Hepatocyte (in vitro differentiated cells): Measurements from ENCODE around the gene MINDY2. TPM values are rescaled to one million over a fixed set of nuclear protein-coding genes. Genes with fewer than 3 reads are reported as not detected.

Experiments
- DNase-seq: peaks from one replicate; pipeline ENCODE4 v3.0.0-alpha.2; 2016; ENCODE audit warnings: low spot score
- H2AFZ ChIP-seq: fragments of 200-600 bp; sonication (generic); 2 replicates; pipeline ENCODE4 v1.6.0; 2016; ENCODE audit warnings: antibody characterized with exemption, mild to moderate bottlenecking
- H3K27ac ChIP-seq: fragments of 200-600 bp; sonication (generic); 2 replicates; pipeline ENCODE4 v1.5.1; 2016; ENCODE audit warnings: mild to moderate bottlenecking
- H3K27me3 ChIP-seq: fragments of 200-600 bp; sonication (generic); 2 replicates; pipeline ENCODE4 v1.6.1; 2016
- H3K36me3 ChIP-seq: fragments of 200-600 bp; sonication (generic); replicated peaks from 2 replicates; pipeline ENCODE4 v1.5.1; 2016; ENCODE audit warnings: low read depth; ENCODE audit not compliant: insufficient read depth
- H3K4me1 ChIP-seq: fragments of 200-600 bp; sonication (generic); 2 replicates; pipeline ENCODE4 v1.5.1; 2016; ENCODE audit warnings: mild to moderate bottlenecking, moderate library complexity; ENCODE audit not compliant: insufficient read depth
- H3K4me2 ChIP-seq: fragments of 200-600 bp; sonication (generic); 2 replicates; pipeline ENCODE4 v1.6.0; 2016
- H3K4me3 ChIP-seq: fragments of 200-600 bp; sonication (generic); 2 replicates; pipeline ENCODE4 v1.5.1; 2016; ENCODE audit warnings: mild to moderate bottlenecking
- H3K79me2 ChIP-seq: fragments of 200-600 bp; sonication (generic); 2 replicates; pipeline ENCODE4 v1.6.0; 2017; ENCODE audit warnings: mild to moderate bottlenecking
- H3K9me2 ChIP-seq: fragments of 200-600 bp; sonication (generic); replicated peaks from 2 replicates; pipeline ENCODE4 v1.6.0; 2017; ENCODE audit warnings: mild to moderate bottlenecking; ENCODE audit not compliant: insufficient read depth
- H3K9me3 ChIP-seq: fragments of 200-600 bp; sonication (generic); 2 replicates; pipeline ENCODE4 v1.5.1; 2016; ENCODE audit warnings: low read depth, mild to moderate bottlenecking
- H4K20me1 ChIP-seq: fragments of 200-600 bp; sonication (generic); 2 replicates; pipeline ENCODE4 v1.6.0; 2016; ENCODE audit warnings: mild to moderate bottlenecking; ENCODE audit not compliant: insufficient read depth, poor library complexity, severe bottlenecking
- EZH2 ChIP-seq: fragments of 200-600 bp; sonication (generic); IDR thresholded peaks from 2 replicates; pipeline ENCODE4 v1.6.1; 2016; ENCODE audit warnings: antibody characterized with exemption, mild to moderate bottlenecking, borderline replicate concordance
- EZH2phosphoT487 ChIP-seq: fragments of 200-600 bp; sonication (generic); IDR thresholded peaks from one replicate; pipeline ENCODE4 v1.6.1; 2018; ENCODE audit warnings: antibody characterized with exemption, mild to moderate bottlenecking, low read depth, moderate library complexity; ENCODE audit not compliant: unreplicated experiment, severe bottlenecking
- WGBS: methylation state at CpG from one replicate; pipeline ENCODE4 v1.1.6; 2016; ENCODE audit warnings: low lambda C conversion rate; ENCODE audit errors: missing lambda C conversion rate; 5-methylcytosine and 5-hydroxymethylcytosine counted together
- polyA plus RNA-seq: library from polyadenylated mRNA; unstranded; fragments of >200 nt; fragmentation: Nextera tagmentation; extraction: Ambion mirVana; gene quantifications from 2 replicates; pipeline ENCODE4 v1.2.1, GENCODE V29; 2016
- total RNA-seq: library from RNA; depleted of rRNA; stranded (reverse); fragments of >200 nt; gene quantifications from 2 replicates; pipeline ENCODE4 v1.2.3, GENCODE V29; 2014
- TF ChIP-seq, protein P1 (sequence below): fragments of 200-600 bp; sonication (generic); IDR thresholded peaks from 2 replicates; pipeline ENCODE4 v1.5.1; 2016; ENCODE audit warnings: antibody characterized with exemption, mild to moderate bottlenecking; ENCODE audit not compliant: poor library complexity

The MINDY2 gene
- total and polyA plus RNA-seq, 2 experiments from 2014 or later = 19.3 to 32.3 TPM

DNA sequence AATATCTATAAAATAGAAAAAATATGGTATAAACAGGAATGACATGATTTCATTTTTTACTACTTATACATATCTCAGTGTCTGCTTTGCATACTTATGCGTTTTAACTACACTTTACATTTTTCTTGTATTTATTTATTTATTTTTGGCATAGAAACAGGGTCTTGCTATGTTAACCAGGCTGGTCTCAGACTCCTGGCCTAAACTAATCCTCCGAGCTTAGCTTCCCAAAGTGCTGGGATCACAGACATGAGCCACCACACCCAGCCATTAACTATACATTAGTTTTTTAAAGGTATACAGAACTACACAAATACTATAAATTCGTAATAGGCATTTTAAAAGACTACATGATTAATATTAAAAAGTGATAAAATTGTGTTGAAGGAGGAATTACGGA, 30.7 kb upstream of the MINDY2 start:
- 77% methylated on average over 4 of the region's 4 CpGs for WGBS
- Histone ChIP-seq H3K9me3 (no peaks in the 10 kb centered on the region), H3K27me3 (no peaks in the 10 kb centered on the region), H3K4me2 (no peak overlapping the region), H3K36me3 (peaks cover 3% of the 10 kb centered on the region), H3K79me2 (peaks cover 100% of the 10 kb centered on the region), H3K4me1 (peaks cover 6% of the 10 kb centered on the region), H2AFZ (no peak overlapping the region), H3K9me2 (no peaks in the 10 kb centered on the region), H4K20me1 (peaks cover 88% of the 10 kb centered on the region), H3K27ac (no peak overlapping the region), H3K4me3 (no peak overlapping the region)
- TF ChIP-seq EZH2phosphoT487 (no peak), EZH2 (no peak)
- TF ChIP-seq, protein P1, sequence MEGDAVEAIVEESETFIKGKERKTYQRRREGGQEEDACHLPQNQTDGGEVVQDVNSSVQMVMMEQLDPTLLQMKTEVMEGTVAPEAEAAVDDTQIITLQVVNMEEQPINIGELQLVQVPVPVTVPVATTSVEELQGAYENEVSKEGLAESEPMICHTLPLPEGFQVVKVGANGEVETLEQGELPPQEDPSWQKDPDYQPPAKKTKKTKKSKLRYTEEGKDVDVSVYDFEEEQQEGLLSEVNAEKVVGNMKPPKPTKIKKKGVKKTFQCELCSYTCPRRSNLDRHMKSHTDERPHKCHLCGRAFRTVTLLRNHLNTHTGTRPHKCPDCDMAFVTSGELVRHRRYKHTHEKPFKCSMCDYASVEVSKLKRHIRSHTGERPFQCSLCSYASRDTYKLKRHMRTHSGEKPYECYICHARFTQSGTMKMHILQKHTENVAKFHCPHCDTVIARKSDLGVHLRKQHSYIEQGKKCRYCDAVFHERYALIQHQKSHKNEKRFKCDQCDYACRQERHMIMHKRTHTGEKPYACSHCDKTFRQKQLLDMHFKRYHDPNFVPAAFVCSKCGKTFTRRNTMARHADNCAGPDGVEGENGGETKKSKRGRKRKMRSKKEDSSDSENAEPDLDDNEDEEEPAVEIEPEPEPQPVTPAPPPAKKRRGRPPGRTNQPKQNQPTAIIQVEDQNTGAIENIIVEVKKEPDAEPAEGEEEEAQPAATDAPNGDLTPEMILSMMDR = no peak
- DNase-seq = no peak

DNA sequence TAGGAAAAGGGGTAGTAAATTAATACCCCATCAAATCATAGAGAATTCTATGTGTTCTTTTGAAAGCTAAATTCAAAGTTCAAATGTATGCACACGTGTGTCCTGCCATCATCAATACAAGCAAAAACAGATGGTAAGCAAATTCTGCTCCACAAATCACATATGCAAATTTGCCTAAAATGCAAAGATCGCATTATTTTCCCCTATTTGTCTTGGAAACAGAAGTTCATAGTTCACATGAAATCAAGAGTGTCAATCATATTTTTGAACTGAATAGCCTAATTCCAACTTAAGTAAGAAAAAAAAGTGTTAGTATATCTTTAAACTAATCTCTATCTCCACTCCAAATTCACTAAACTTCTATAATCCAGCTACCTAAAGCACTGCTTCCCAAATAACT, 30.1 kb upstream of the MINDY2 start:
- no peak overlapping the region for H3K27ac ChIP-seq
- no peaks in the 10 kb centered on the region for H3K27me3 ChIP-seq
- H3K4me3 ChIP-seq = no peak overlapping the region
- DNase-seq = no peak
- 82% methylated on average over 2 of the region's 2 CpGs for WGBS
- no peaks in the 10 kb centered on the region for H3K9me2 ChIP-seq
- H3K9me3 ChIP-seq = no peaks in the 10 kb centered on the region
- H3K4me1 ChIP-seq = peaks cover 6% of the 10 kb centered on the region
- no peak overlapping the region for H3K4me2 ChIP-seq
- no peak overlapping the region for H2AFZ ChIP-seq
- H4K20me1 ChIP-seq = peaks cover 87% of the 10 kb centered on the region
- TF ChIP-seq EZH2 (no peak), EZH2phosphoT487 (no peak)
- TF ChIP-seq, protein P1 = no peak
- peaks cover 100% of the 10 kb centered on the region for H3K79me2 ChIP-seq
- H3K36me3 ChIP-seq = peaks cover 3% of the 10 kb centered on the region

DNA sequence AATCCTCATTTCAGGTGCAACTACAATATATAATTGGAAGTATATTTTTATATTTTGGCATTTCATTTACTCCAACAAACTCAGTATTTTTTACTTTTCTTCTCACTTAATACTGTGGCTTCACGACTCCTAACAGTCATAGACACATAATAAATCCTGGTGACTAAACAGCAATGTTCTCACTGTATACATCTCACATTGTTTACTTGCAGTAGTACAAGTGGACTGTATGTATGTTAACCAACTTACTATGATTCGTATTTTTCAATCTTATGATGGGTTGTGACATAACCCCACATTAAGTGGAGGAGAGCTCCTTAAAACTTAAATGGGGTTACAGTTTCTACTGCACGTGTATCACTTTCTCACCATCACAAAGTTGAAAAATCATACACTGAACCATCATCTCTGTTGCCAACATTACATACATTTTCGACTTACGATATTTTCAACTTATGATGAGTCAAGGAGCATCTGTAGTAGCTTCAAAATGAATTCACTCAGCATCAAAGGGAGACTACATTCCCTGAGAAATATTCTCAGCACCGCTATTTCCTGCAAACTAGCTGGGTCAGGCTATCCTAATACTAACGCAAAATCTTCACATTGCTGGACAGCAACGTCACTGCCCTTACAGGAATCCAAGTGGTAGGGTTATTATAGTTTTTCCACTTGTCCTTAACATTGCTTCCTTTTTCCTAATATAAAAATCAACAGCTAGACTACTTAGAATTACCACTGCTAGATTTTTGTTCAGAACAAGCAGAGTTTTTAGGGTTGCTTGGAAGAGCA, 28.9 kb upstream of the MINDY2 start:
- H3K4me1 ChIP-seq = peaks cover 15% of the 10 kb centered on the region
- H3K27me3 ChIP-seq = no peaks in the 10 kb centered on the region
- DNase-seq = no peak
- H3K36me3 ChIP-seq = peaks cover under 1% of the 10 kb centered on the region
- H3K4me2 ChIP-seq = peak overlapping the region; percentile 19
- H2AFZ ChIP-seq = no peak overlapping the region
- WGBS = 83% methylated on average over 8 of the region's 8 CpGs
- H3K9me2 ChIP-seq = no peaks in the 10 kb centered on the region
- H3K4me3 ChIP-seq = no peak overlapping the region
- H3K27ac ChIP-seq = peak overlapping the region; percentile 10
- H4K20me1 ChIP-seq = peaks cover 87% of the 10 kb centered on the region
- H3K79me2 ChIP-seq = peaks cover 100% of the 10 kb centered on the region
- TF ChIP-seq EZH2phosphoT487 (no peak), EZH2 (no peak)
- TF ChIP-seq, protein P1 = no peak
- H3K9me3 ChIP-seq = no peaks in the 10 kb centered on the region
